Measurements from ENCODE around the gene EP400.
"Not testable (repeated sequence)": the region's sequence is repeated elsewhere in the genome, so short reads cannot be mapped to it uniquely, and the experiment has no call there.

Gene EP400

DNA sequence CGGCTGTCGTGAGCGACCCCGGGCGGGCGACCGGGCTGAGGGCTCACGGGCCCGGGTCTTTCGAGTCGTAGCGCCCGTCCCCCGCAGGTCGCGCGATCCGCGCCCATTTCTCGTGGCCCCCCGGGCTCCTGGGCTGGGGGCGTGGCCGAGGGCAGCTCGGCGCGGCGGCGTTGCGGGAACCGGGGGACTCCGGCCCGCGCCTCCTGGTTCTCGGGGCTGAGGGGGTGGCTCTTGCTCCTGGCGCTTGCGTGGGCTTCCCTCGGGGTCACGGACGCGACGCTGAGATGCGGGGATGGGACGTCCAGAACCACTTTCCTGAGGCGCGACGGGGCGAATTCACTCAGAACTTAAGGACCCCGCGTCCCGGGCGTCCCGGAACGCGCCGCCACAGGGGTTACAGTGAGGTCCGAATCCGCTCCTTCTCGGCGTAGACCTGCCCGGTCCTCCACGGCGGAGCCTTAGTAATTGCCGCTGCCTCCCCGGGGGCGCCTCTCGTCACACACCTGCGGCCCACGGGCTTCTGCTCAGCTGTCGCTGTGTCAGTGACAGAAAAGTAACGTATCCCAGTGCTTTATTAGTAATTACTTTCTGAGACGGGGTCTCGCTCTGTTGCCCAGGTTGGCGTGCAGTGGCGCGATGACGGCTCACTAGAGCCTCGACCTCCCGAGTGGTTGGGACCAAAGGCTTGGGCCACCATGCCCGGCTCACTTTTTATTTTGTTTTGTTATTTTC is 606 bp downstream of the EP400 start:
- DNase-seq (ENCODE audit: extremely low spot score), result peak; percentile 39
- POLR2A ChIA-PET, result interaction anchor here (1.0 kb wide), 2 partner anchors 8 to 14 kb away, joined by 3 read pairs; no protein-coding TSS in a partner anchor

DNA sequence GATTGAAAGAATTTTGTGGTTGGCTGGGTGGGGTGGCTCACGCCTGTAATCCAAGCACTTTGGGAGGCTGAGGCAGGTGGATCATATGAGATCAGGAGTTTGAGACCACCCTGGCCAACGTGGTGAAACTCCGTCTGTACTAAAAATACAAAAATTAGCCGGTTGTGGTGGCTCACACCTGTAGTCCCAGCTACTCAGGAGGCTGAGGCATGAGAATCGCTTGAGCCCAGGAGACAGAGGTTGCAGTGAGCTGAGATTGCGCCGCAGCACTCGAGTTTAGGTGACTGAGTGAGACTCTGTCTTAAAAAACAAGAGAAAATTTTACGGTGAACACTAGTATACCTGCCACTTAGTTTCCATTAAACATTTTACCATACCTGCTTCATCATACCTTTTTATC is 4.1 kb downstream of the EP400 start:
- DNase-seq (ENCODE audit: extremely low spot score); POLR2A ChIA-PET; CTCF ChIA-PET: not testable (repeated sequence)

More for the DNA sequence above, 606 bp downstream of the EP400 start:
- no peak for TF ChIP-seq FOXK2 (IDR thresholded peaks at IDR 0.05)
- TF ChIP-seq HDGF (IDR thresholded peaks at IDR 0.05; ENCODE audit: borderline replicate concordance), result no peak
- no peak for TF ChIP-seq BHLHE40 (IDR thresholded peaks at IDR 0.05; ENCODE audit: borderline replicate concordance)
- no peak for TF ChIP-seq ZNF384 (IDR thresholded peaks at IDR 0.05)
- TF ChIP-seq L3MBTL2 (conservative IDR thresholded peaks at IDR 0.05), result no peak
- TF ChIP-seq FOXM1 (IDR thresholded peaks at IDR 0.05; ENCODE audit: borderline replicate concordance), result no peak
- TF ChIP-seq SUZ12 (IDR thresholded peaks at IDR 0.05), result no peak
- TF ChIP-seq NFRKB (IDR thresholded peaks at IDR 0.05), result no peak
- TF ChIP-seq LEF1 (IDR thresholded peaks at IDR 0.05; ENCODE audit: borderline replicate concordance), result no peak
- no peak for TF ChIP-seq TARDBP (IDR thresholded peaks at IDR 0.05)
- no peak for TF ChIP-seq ARNT (IDR thresholded peaks at IDR 0.05)
- no peak for TF ChIP-seq SP1 (IDR thresholded peaks at IDR 0.05)
- TF ChIP-seq FOXA1 (IDR thresholded peaks at IDR 0.05), result no peak
- no peak for TF ChIP-seq CTBP1 (IDR thresholded peaks at IDR 0.05; ENCODE audit: borderline replicate concordance)
- TF ChIP-seq PKNOX1 (IDR thresholded peaks at IDR 0.05), result no peak
- no peak for TF ChIP-seq ELF4 (IDR thresholded peaks at IDR 0.05)
- CTCF ChIA-PET, result no interaction called here

DNA sequence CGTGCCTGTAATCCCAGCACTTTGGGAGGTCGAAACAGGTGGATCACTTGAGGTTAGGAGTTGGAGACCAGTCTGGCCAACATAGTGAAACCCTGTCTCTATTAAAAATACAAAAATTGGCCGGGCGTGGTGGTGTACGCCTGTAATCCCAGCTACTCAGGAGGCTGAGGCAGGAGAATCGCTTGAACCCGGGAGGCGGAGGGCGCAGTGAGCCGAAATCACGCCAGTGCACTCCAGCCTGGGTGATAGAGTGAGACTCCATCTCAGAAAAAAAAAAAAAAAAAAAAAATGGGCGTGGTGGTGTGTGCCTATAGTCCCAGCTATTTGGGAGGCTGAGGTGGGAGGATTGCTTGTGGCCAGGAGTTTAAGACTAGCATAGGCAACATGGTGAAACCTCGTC is 4.7 kb downstream of the EP400 start:
- DNase-seq (ENCODE audit: extremely low spot score); POLR2A ChIA-PET; CTCF ChIA-PET: not testable (repeated sequence)

DNA sequence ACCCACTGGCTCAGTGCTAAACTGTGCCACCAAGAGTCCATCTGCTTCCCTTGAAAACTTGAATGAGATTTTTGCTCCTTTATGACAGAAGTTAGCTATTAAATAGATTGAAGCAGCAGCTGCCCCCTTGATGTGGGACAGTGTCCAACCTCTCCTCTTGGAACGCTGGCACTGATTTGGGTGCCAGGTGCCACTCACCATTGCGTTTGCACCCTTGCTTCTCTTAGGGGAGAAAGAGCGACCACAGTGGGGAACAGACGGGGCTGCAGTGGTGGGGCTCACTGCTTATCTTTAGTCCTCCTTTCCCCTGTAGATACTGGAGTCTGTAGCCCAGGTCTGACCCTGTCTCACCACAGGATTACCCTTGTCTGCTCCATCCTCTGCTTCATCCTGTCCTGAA is 9.4 kb downstream of the EP400 start:
- POLR2A ChIA-PET, result no interaction called here
- DNase-seq (ENCODE audit: extremely low spot score), result no peak
- CTCF ChIA-PET, result no interaction called here
- TF ChIP-seq ZNF384 (IDR thresholded peaks at IDR 0.05), result no peak
- no peak for TF ChIP-seq BHLHE40 (IDR thresholded peaks at IDR 0.05; ENCODE audit: borderline replicate concordance)
- no peak for TF ChIP-seq SUZ12 (IDR thresholded peaks at IDR 0.05)
- no peak for TF ChIP-seq CTBP1 (IDR thresholded peaks at IDR 0.05; ENCODE audit: borderline replicate concordance)
- TF ChIP-seq FOXA1 (IDR thresholded peaks at IDR 0.05), result no peak
- TF ChIP-seq FOXK2 (IDR thresholded peaks at IDR 0.05), result no peak
- no peak for TF ChIP-seq TARDBP (IDR thresholded peaks at IDR 0.05)
- no peak for TF ChIP-seq SP1 (IDR thresholded peaks at IDR 0.05)
- no peak for TF ChIP-seq ELF4 (IDR thresholded peaks at IDR 0.05)

- TF ChIP-seq ELF4 (IDR thresholded peaks at IDR 0.05), result no peak
- TF ChIP-seq FOXM1 (IDR thresholded peaks at IDR 0.05; ENCODE audit: borderline replicate concordance), result no peak
- no peak for TF ChIP-seq BHLHE40 (IDR thresholded peaks at IDR 0.05; ENCODE audit: borderline replicate concordance)
- no peak for TF ChIP-seq ZNF384 (IDR thresholded peaks at IDR 0.05)
- TF ChIP-seq PKNOX1 (IDR thresholded peaks at IDR 0.05), result no peak
- no peak for TF ChIP-seq NFRKB (IDR thresholded peaks at IDR 0.05)
- TF ChIP-seq ARNT (IDR thresholded peaks at IDR 0.05), result no peak
- no peak for TF ChIP-seq FOXK2 (IDR thresholded peaks at IDR 0.05)
- no peak for TF ChIP-seq LEF1 (IDR thresholded peaks at IDR 0.05; ENCODE audit: borderline replicate concordance)
- no peak for TF ChIP-seq SP1 (IDR thresholded peaks at IDR 0.05)
- POLR2A ChIA-PET, result no interaction called here
- DNase-seq (ENCODE audit: extremely low spot score), result no peak
- CTCF ChIA-PET, result interaction anchor here (0.6 kb wide), 1 partner anchor 336 kb away, joined by 3 read pairs; no protein-coding TSS in a partner anchor
Measured at GRCh38 chr12:131959641-131960589, 10.2 kb downstream of the EP400 start.

GRCh38 chr12:131960590-131961325 is 11.0 kb downstream of the EP400 start:
- DNase-seq (ENCODE audit: extremely low spot score); POLR2A ChIA-PET: not testable (repeated sequence)
- CTCF ChIA-PET, result interaction anchor here (0.6 kb wide), 1 partner anchor 337 kb away, joined by 3 read pairs; no protein-coding TSS in a partner anchor

DNA sequence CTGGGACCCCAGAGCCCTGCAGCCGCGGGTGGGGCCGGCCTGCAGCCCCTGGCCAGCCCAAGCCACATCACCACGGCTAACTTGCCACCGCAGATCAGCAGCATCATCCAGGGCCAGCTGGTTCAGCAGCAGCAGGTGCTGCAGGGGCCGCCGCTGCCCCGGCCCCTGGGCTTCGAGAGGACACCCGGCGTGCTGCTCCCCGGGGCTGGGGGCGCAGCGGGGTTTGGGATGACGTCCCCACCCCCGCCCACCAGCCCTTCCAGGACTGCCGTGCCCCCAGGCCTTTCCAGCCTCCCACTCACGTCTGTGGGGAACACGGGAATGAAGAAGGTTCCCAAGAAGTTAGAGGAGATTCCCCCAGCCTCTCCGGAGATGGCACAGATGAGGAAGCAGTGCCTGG is 11.6 kb downstream of the EP400 start:
- POLR2A ChIA-PET; DNase-seq (ENCODE audit: extremely low spot score); CTCF ChIA-PET: not testable (repeated sequence)
